ENCODE measurements around the gene RNU6-1.
A peak's percentile ranks its signal among the peaks of the same experiment; 100 is the strongest.

The RNU6-1 gene

GRCh38 chr15:67820992-67821783 lies 18.7 kb downstream of the RNU6-1 start:
- no peak overlapping the region for H4K12ac ChIP-seq (ENCODE audit: low read depth, low read length)
- H3K9me3 ChIP-seq (ENCODE audit: insufficient read depth, low read depth, low read length), result peaks cover 33% of the 10 kb centered on the region
- no peak overlapping the region for H2BK12ac ChIP-seq (ENCODE audit: low read length)
- no peak overlapping the region for H3K23ac ChIP-seq (ENCODE audit: low read length)
- no peak overlapping the region for H2AFZ ChIP-seq (ENCODE audit: insufficient read depth, low read length, poor library complexity)
- H2AK5ac ChIP-seq (ENCODE audit: low read length), result no peak overlapping the region
- peak; percentile 11 to 54 for DNase-seq
- H3K4me3 ChIP-seq (ENCODE audit: low read depth, low read length), result no peak overlapping the region
- WGBS (ENCODE audit: extremely low coverage, insufficient coverage, insufficient read length), result no CpG with 5 or more reads among the region's 39 CpGs
- no peaks in the 10 kb centered on the region for H3K36me3 ChIP-seq (ENCODE audit: control insufficient read depth in 1 of 2, insufficient read depth in 2 of 2, low read length in 2 of 2)
- no peak overlapping the region for H3K4ac ChIP-seq (ENCODE audit: low read depth, low read length)
- no peaks in the 10 kb centered on the region for H3K79me1 ChIP-seq (ENCODE audit: low read length)
- H4K8ac ChIP-seq (ENCODE audit: low read depth, low read length), result no peak overlapping the region
- H4K91ac ChIP-seq (ENCODE audit: low read depth, low read length), result no peak overlapping the region
- H3K79me2 ChIP-seq (ENCODE audit: control insufficient read depth, insufficient read depth, low read length, poor library complexity), result no peaks in the 10 kb centered on the region
- no peak overlapping the region for H3K18ac ChIP-seq (ENCODE audit: low read length)
- peaks cover 77% of the 10 kb centered on the region for H3K27me3 ChIP-seq (ENCODE audit: insufficient read depth, low read length)
- H2BK5ac ChIP-seq (ENCODE audit: low read depth, low read length, poor library complexity), result no peak overlapping the region
- peak overlapping the region; percentile 12 for H3K4me2 ChIP-seq (ENCODE audit: low read length)
- no peak overlapping the region for H3K14ac ChIP-seq (ENCODE audit: low read length)
- H2BK120ac ChIP-seq (ENCODE audit: insufficient read depth, low read length, poor library complexity), result no peak overlapping the region
- no peak overlapping the region for H3K9ac ChIP-seq (ENCODE audit: low read length)
- H3K27ac ChIP-seq (ENCODE audit: low read depth, low read length), result no peak overlapping the region
- H3K4me1 ChIP-seq (ENCODE audit: control insufficient read depth in 1 of 2, insufficient read depth in 2 of 2, low read length in 2 of 2), result peaks cover 0 to 5% of the 10 kb centered on the region in 2 experiments

- H3K9me3 ChIP-seq (ENCODE audit: insufficient read depth, low read depth, low read length), result peaks cover 30% of the 10 kb centered on the region
- no peak overlapping the region for H2BK5ac ChIP-seq (ENCODE audit: low read depth, low read length, poor library complexity)
- H2AFZ ChIP-seq (ENCODE audit: insufficient read depth, low read length, poor library complexity), result no peak overlapping the region
- no peak overlapping the region for H3K18ac ChIP-seq (ENCODE audit: low read length)
- no peak overlapping the region for H3K4me3 ChIP-seq (ENCODE audit: low read depth, low read length)
- H3K14ac ChIP-seq (ENCODE audit: low read length), result no peak overlapping the region
- H3K79me1 ChIP-seq (ENCODE audit: low read length), result no peaks in the 10 kb centered on the region
- no peak overlapping the region for H3K23ac ChIP-seq (ENCODE audit: low read length)
- H3K27ac ChIP-seq (ENCODE audit: low read depth, low read length), result no peak overlapping the region
- no peak overlapping the region for H2BK120ac ChIP-seq (ENCODE audit: insufficient read depth, low read length, poor library complexity)
- no peak for DNase-seq
- no peak overlapping the region for H2BK12ac ChIP-seq (ENCODE audit: low read length)
- WGBS (ENCODE audit: extremely low coverage, insufficient coverage, insufficient read length), result no CpG with 5 or more reads among the region's 50 CpGs
- no peak overlapping the region for H4K12ac ChIP-seq (ENCODE audit: low read depth, low read length)
- peaks cover 69% of the 10 kb centered on the region for H3K27me3 ChIP-seq (ENCODE audit: insufficient read depth, low read length)
- H3K4me2 ChIP-seq (ENCODE audit: low read length), result no peak overlapping the region
- no peak overlapping the region for H3K4ac ChIP-seq (ENCODE audit: low read depth, low read length)
- no peaks in the 10 kb centered on the region for H3K36me3 ChIP-seq (ENCODE audit: control insufficient read depth in 1 of 2, insufficient read depth in 2 of 2, low read length in 2 of 2)
- no peak overlapping the region for H4K8ac ChIP-seq (ENCODE audit: low read depth, low read length)
- H3K4me1 ChIP-seq (ENCODE audit: control insufficient read depth in 1 of 2, insufficient read depth in 2 of 2, low read length in 2 of 2), result peaks cover 0 to 5% of the 10 kb centered on the region in 2 experiments
- H2AK5ac ChIP-seq (ENCODE audit: low read length), result no peak overlapping the region
- no peak overlapping the region for H4K91ac ChIP-seq (ENCODE audit: low read depth, low read length)
- H3K79me2 ChIP-seq (ENCODE audit: control insufficient read depth, insufficient read depth, low read length, poor library complexity), result no peaks in the 10 kb centered on the region
- no peak overlapping the region for H3K9ac ChIP-seq (ENCODE audit: low read length)
These were observed 19.5 kb downstream of the RNU6-1 start for GRCh38 chr15:67820122-67820991.

- no peak overlapping the region for H2AFZ ChIP-seq (ENCODE audit: insufficient read depth, low read length, poor library complexity)
- H3K14ac ChIP-seq (ENCODE audit: low read length), result no peak overlapping the region
- peaks cover 29% of the 10 kb centered on the region for H3K9me3 ChIP-seq (ENCODE audit: insufficient read depth, low read depth, low read length)
- no CpG with 5 or more reads among the region's 19 CpGs for WGBS (ENCODE audit: extremely low coverage, insufficient coverage, insufficient read length)
- H3K79me1 ChIP-seq (ENCODE audit: low read length), result no peaks in the 10 kb centered on the region
- no peaks in the 10 kb centered on the region for H3K79me2 ChIP-seq (ENCODE audit: control insufficient read depth, insufficient read depth, low read length, poor library complexity)
- no peak overlapping the region for H3K23ac ChIP-seq (ENCODE audit: low read length)
- no peak overlapping the region for H2BK120ac ChIP-seq (ENCODE audit: insufficient read depth, low read length, poor library complexity)
- H3K18ac ChIP-seq (ENCODE audit: low read length), result no peak overlapping the region
- H3K36me3 ChIP-seq (ENCODE audit: control insufficient read depth in 1 of 2, insufficient read depth in 2 of 2, low read length in 2 of 2), result no peaks in the 10 kb centered on the region
- H3K27me3 ChIP-seq (ENCODE audit: insufficient read depth, low read length), result peaks cover 63% of the 10 kb centered on the region
- H4K91ac ChIP-seq (ENCODE audit: low read depth, low read length), result no peak overlapping the region
- H3K4me3 ChIP-seq (ENCODE audit: low read depth, low read length), result no peak overlapping the region
- no peak overlapping the region for H3K4ac ChIP-seq (ENCODE audit: low read depth, low read length)
- H3K4me1 ChIP-seq (ENCODE audit: control insufficient read depth in 1 of 2, insufficient read depth in 2 of 2, low read length in 2 of 2), result peaks cover 0 to 5% of the 10 kb centered on the region in 2 experiments
- no peak overlapping the region for H3K9ac ChIP-seq (ENCODE audit: low read length)
- H3K4me2 ChIP-seq (ENCODE audit: low read length), result no peak overlapping the region
- no peak overlapping the region for H2BK5ac ChIP-seq (ENCODE audit: low read depth, low read length, poor library complexity)
- H2AK5ac ChIP-seq (ENCODE audit: low read length), result no peak overlapping the region
- H2BK12ac ChIP-seq (ENCODE audit: low read length), result no peak overlapping the region
- no peak for DNase-seq
- no peak overlapping the region for H4K8ac ChIP-seq (ENCODE audit: low read depth, low read length)
- H4K12ac ChIP-seq (ENCODE audit: low read depth, low read length), result no peak overlapping the region
- no peak overlapping the region for H3K27ac ChIP-seq (ENCODE audit: low read depth, low read length)
These were observed 20.2 kb downstream of the RNU6-1 start for GRCh38 chr15:67819636-67820035.

- Histone ChIP-seq H2BK12ac (ENCODE audit: low read length) (no peak overlapping the region), H3K27me3 (ENCODE audit: insufficient read depth, low read length) (peaks cover 52% of the 10 kb centered on the region), H3K79me1 (ENCODE audit: low read length) (no peaks in the 10 kb centered on the region), H2BK120ac (ENCODE audit: insufficient read depth, low read length, poor library complexity) (no peak overlapping the region), H3K36me3 (ENCODE audit: control insufficient read depth in 1 of 2, insufficient read depth in 2 of 2, low read length in 2 of 2) (no peaks in the 10 kb centered on the region), H2AK5ac (ENCODE audit: low read length) (no peak overlapping the region), H3K4me3 (ENCODE audit: low read depth, low read length) (no peak overlapping the region), H3K18ac (ENCODE audit: low read length) (no peak overlapping the region), H4K8ac (ENCODE audit: low read depth, low read length) (no peak overlapping the region), H3K4me1 (ENCODE audit: control insufficient read depth in 1 of 2, insufficient read depth in 2 of 2, low read length in 2 of 2) (peaks cover 0 to 5% of the 10 kb centered on the region in 2 experiments), H2BK5ac (ENCODE audit: low read depth, low read length, poor library complexity) (no peak overlapping the region), H2AFZ (ENCODE audit: insufficient read depth, low read length, poor library complexity) (no peak overlapping the region), H4K91ac (ENCODE audit: low read depth, low read length) (no peak overlapping the region), H3K14ac (ENCODE audit: low read length) (no peak overlapping the region), H3K9ac (ENCODE audit: low read length) (no peak overlapping the region), H3K23ac (ENCODE audit: low read length) (no peak overlapping the region), H3K27ac (ENCODE audit: low read depth, low read length) (no peak overlapping the region), H4K12ac (ENCODE audit: low read depth, low read length) (no peak overlapping the region), H3K79me2 (ENCODE audit: control insufficient read depth, insufficient read depth, low read length, poor library complexity) (no peaks in the 10 kb centered on the region), H3K4me2 (ENCODE audit: low read length) (no peak overlapping the region), H3K4ac (ENCODE audit: low read depth, low read length) (no peak overlapping the region), H3K9me3 (ENCODE audit: insufficient read depth, low read depth, low read length) (peaks cover 26% of the 10 kb centered on the region)
- WGBS (ENCODE audit: extremely low coverage, insufficient coverage, insufficient read length), result no CpG with 5 or more reads among the region's 3 CpGs
- DNase-seq, result no peak
These were observed 21.4 kb downstream of the RNU6-1 start for GRCh38 chr15:67818464-67818863.

All from trophoblast cell (in vitro differentiated cells and primary cell).